C4-2B (cell line): Measurements from ENCODE around the gene HOXB7.

Experiments
- CTCF ChIP-seq: fragments of 450-650 bp; conservative IDR thresholded peaks from 2 replicates; pipeline ENCODE4 v1.5.1; 2017; ENCODE audit warnings: mild to moderate bottlenecking
- ZFX ChIP-seq: fragments of 450-650 bp; IDR thresholded peaks from 2 replicates; pipeline ENCODE4 v1.6.1; 2017

- TF ChIP-seq CTCF: no peak
- no peak for TF ChIP-seq ZFX
Observed at GRCh38 chr17:48582750-48583069, 28.1 kb downstream of the HOXB7 start.
